Inflammatory macrophage treated with lipopolysaccharide for 4 hours (primary cell): ENCODE data around the gene CSNK2A1.
A peak's percentile ranks its signal among the peaks of the same experiment; 100 is the strongest.

ENCODE experiments used
- DNase-seq: peaks from one replicate; pipeline ENCODE4 v3.0.0-alpha.2; 2020

CSNK2A1 gene

DNA sequence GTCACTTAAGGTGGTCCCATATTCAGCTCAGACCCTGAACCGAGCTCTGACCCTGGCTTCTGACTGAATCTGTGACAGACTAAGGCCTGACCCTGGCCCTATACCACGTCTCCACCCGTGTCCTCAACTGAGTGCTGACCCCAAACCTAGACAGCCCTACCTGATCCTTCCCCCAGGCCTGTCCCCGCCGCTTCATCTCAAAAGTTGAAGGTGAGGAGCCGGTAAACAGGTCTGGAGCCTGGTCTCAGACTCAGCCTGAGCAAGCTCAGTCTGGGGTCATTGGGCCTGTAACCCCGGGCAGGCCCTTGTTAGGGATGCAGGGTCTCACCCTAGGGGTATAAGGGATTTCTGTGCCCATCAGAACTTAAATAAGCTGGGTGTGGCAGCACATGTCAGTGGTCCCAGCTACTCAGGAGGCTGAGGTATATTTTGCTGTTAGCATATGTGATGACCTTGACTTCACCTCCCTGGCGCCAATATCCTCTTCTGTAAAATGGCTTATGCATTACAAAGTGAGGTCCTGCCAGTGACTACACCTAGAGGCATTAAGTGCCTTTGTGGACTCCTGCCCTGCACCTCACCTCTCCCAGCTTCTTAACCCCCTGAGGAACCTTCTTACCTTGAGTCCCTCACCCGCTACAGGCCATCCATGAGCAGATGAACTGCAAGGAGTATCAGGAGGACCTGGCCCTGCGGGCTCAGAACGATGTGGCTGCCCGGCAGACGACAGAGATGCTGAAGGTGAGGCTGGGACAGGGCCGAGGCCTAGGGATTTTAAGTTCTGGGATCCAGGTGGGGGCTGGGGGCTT, 115.5 kb downstream of the CSNK2A1 start:
- no peak for DNase-seq

DNA sequence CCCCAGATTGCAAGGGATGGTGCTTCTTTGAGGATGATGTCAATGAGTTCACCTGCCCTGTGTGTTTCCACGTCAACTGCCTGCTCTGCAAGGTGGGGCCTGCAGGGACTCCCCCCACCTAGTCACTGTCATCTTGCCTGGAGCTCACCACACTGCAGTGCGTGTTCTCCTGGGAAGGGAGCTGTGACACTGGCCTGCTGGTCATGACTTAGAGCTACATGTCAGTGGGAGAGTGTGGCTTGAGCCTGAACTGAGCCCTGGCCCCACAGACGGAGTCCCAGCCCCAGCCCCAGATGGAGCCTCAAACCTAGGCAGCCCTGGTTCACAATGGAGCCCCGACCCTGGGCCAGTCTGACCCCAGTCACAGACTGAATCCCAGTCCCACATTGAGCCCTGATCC, 116.2 kb downstream of the CSNK2A1 start:
- no peak for DNase-seq

DNA sequence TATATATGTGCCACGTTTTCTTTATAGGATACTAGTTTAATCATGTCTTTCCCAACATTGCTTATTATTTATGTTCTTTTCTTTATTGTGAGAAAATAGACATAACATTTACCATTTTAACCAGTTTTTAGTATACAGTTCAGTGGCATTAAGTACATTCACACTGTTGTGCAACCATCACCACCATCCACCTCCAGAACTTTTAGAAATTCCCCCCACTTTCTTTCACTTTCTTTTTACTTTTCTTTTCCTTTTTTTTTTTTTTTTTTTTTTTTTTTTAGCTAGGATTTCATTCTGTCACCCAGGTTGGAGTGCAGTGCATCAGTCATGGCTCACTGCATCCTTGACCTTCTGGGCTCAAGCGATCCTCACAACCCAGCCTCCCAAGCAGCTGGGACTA, 117.0 kb downstream of the CSNK2A1 start:
- peak; percentile 63 for DNase-seq
